ENCODE data around the gene CDK14. TPM values are rescaled to one million over a fixed set of nuclear protein-coding genes. Genes with fewer than 3 reads are reported as not detected.
A peak's percentile ranks its signal among the peaks of the same experiment; 100 is the strongest.

The CDK14 gene
- total RNA-seq, 1 donor from 2014 or later, result 58.6 TPM

DNA sequence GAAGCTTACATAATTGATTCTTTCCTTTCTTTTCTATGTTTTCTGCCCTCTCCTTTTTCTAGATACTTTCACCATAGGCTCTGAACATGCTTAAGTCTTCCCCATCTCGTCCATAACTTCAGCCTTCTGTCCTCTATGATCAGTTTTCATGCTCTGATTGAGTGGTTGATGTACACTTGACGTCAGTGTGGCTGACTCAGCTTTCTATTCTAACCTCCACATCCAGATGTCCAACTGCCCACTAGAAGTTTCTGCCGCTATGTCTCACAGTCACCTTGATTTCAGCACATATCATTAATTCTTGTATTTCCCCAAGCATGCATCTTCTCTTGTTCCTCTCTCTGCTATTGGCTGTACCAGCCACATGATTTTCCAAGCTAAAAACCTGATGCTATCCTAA is 15.0 kb downstream of the CDK14 start:
- TF ChIP-seq, protein P1, sequence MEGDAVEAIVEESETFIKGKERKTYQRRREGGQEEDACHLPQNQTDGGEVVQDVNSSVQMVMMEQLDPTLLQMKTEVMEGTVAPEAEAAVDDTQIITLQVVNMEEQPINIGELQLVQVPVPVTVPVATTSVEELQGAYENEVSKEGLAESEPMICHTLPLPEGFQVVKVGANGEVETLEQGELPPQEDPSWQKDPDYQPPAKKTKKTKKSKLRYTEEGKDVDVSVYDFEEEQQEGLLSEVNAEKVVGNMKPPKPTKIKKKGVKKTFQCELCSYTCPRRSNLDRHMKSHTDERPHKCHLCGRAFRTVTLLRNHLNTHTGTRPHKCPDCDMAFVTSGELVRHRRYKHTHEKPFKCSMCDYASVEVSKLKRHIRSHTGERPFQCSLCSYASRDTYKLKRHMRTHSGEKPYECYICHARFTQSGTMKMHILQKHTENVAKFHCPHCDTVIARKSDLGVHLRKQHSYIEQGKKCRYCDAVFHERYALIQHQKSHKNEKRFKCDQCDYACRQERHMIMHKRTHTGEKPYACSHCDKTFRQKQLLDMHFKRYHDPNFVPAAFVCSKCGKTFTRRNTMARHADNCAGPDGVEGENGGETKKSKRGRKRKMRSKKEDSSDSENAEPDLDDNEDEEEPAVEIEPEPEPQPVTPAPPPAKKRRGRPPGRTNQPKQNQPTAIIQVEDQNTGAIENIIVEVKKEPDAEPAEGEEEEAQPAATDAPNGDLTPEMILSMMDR (IDR thresholded peaks at IDR 0.05), result no peak
- H3K27me3 ChIP-seq (ENCODE audit: low read depth), result no peaks in the 10 kb centered on the region
- H3K36me3 ChIP-seq, result no peaks in the 10 kb centered on the region
- no peak overlapping the region for H3K27ac ChIP-seq
- H3K4me1 ChIP-seq, result peaks cover 5% of the 10 kb centered on the region
- intact Hi-C loops (cut with DNase I), result no loop called here
- ATAC-seq (no peak), DNase-seq (no peak)
- H3K4me3 ChIP-seq, result no peak overlapping the region
- no peaks in the 10 kb centered on the region for H3K9me3 ChIP-seq

DNA sequence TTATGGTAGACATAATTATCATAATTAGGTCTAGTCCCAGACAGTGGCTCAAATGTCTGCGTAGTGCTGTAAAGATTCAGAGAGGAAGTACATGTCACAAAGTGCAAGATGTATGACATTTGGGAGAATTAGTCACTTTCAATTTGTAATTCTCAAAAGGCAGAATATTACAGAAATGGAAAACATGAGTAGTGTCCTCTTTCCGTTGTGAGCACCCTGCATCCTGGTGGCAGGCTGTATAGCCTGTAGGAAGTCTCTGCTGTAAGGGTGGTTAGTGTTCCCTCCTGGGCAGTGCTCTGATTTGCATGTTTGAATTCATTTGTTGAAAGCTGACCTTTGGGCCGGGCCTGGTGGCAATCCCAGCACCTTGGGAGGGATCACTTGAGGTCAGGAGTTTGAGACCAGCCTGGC is 17.0 kb downstream of the CDK14 start:
- intact Hi-C loops (cut with DNase I), result no loop called here
- ATAC-seq, result peak; percentile 69 to 73

DNA sequence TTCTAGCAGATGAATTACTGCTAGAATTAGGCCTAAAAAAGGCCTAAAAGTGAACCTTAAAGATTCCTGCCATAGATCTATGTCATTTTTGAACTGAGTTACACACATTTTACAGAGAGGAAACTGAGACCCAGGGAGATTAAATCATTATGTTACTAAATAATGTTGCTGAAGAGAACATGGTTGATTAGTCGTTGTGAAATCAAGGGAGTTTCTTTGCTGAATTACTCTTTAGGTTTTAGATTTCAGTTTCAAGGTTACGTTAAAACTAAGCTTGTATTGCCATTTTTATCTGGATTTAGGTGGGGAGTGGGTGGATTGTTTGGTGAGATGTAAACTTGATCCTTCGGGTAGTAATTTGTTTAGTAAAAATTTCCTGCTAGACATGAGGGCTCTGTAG is 21.3 kb downstream of the CDK14 start:
- no peak overlapping the region for H3K4me3 ChIP-seq
- TF ChIP-seq, protein P1 (IDR thresholded peaks at IDR 0.05), result no peak

More for the DNA sequence above, 17.0 kb downstream of the CDK14 start:
- Histone ChIP-seq H3K4me3 (no peak overlapping the region), H3K27me3 (ENCODE audit: low read depth) (no peaks in the 10 kb centered on the region), H3K36me3 (no peaks in the 10 kb centered on the region), H3K9me3 (no peaks in the 10 kb centered on the region), H3K27ac (peak overlapping the region; percentile 24), H3K4me1 (peaks cover 5% of the 10 kb centered on the region)
- TF ChIP-seq, protein P1 (IDR thresholded peaks at IDR 0.05), result no peak
- no peak for DNase-seq

DNA sequence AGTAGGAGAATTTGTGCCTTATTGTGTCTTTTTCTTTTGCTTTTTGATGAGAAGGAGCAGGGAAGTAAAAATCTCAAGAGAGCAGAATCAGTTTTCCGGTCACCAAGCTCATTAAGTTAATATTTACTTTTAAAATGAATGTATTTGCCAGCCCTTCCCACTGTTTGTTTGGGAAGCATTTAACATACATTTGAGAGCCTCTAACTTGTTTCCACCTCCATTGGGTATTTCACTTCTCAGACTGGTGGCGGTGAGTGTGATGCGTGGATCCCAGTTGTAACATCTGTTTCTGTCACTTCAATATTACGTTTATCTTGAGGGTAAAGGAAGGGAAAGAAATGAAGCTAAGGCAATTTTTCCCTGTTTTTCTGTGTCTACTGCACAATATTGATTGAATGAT is 22.8 kb downstream of the CDK14 start:
- no peak for DNase-seq
- Histone ChIP-seq H3K36me3 (no peaks in the 10 kb centered on the region), H3K9me3 (no peaks in the 10 kb centered on the region), H3K4me3 (no peak overlapping the region), H3K27me3 (ENCODE audit: low read depth) (no peaks in the 10 kb centered on the region), H3K27ac (no peak overlapping the region), H3K4me1 (peaks cover 45% of the 10 kb centered on the region)
- intact Hi-C loops (cut with DNase I), result no loop called here
- no peak for ATAC-seq
- TF ChIP-seq, protein P1 (IDR thresholded peaks at IDR 0.05), result no peak

More for the DNA sequence above, 21.3 kb downstream of the CDK14 start:
- H3K9me3 ChIP-seq, result no peaks in the 10 kb centered on the region
- no peaks in the 10 kb centered on the region for H3K36me3 ChIP-seq
- H3K27me3 ChIP-seq (ENCODE audit: low read depth), result no peaks in the 10 kb centered on the region
- DNase-seq (no peak), ATAC-seq (no peak)
- peaks cover 31% of the 10 kb centered on the region for H3K4me1 ChIP-seq
- H3K27ac ChIP-seq, result no peak overlapping the region
- intact Hi-C loops (cut with DNase I), result no loop called here

DNA sequence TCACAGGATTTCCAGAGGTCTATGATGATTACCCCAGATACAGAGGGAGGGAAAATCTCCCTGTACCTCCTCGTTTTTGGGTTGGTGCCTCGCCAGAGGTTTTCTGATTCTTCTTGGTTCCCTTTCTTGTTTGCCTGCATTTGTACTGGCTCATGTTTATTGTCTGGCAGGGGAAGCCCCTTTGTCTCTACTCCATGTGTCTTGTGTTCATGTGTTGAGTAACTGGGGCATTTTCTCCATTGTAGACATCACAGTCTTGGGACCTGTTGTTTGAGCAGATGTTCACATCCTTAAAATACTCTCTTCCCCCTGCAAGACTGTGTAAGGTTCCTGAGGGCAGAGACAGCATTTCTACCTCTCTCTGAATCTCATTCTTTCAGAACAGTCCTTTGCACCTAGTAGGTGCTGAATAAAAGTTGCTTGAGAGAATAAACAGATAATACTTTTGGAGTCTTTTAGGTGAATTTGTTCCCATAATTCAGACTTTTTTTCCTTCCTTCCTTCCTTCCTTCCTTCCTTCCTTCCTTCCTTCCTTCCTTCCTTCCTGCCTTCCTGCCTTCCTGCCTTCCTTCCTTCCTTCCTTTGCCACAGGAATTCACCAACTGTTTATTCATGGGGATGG is 25.1 kb downstream of the CDK14 start:
- DNase-seq (no peak), ATAC-seq (peak; percentile 54 to 67)
- no peak overlapping the region for H3K4me3 ChIP-seq
- H3K9me3 ChIP-seq, result no peaks in the 10 kb centered on the region
- intact Hi-C loops (cut with DNase I), result no loop called here
- TF ChIP-seq, protein P1 (IDR thresholded peaks at IDR 0.05), result no peak
- H3K36me3 ChIP-seq, result no peaks in the 10 kb centered on the region
- H3K27me3 ChIP-seq (ENCODE audit: low read depth), result no peaks in the 10 kb centered on the region
- H3K27ac ChIP-seq, result no peak overlapping the region
- peaks cover 68% of the 10 kb centered on the region for H3K4me1 ChIP-seq

All from lower lobe of right lung (tissue), 2 donors.